ENCODE results near the gene PSMB5. TPM values are rescaled to one million over a fixed set of nuclear protein-coding genes. Genes with fewer than 3 reads are reported as not detected.

The PSMB5 gene
- total and polyA plus RNA-seq, 9 of the 15 experiments (the other 6 are each of a cell fraction or from before 2014, with no cell fraction given) = 198 to 1,870 (median 269) TPM

DNA sequence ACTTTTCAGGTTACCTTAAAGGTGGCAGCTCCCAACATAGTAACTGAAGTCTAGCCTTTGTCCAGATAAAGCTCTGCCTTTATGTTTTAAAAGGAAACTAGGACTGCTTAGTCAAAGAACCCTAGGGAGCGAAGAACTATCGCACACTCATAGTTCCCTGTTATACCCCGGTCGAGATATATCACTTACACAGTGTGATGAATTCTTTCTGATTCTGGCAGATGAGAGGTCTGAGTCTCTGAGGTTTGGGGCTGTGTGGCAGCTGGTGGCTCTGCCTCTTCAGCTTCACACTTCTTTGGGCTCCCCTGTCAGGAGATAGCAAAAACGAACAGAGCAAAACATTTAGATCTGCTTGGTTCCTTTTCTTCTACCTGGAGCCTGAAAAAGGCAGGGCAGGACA lies 43.3 kb upstream of the PSMB5 start:
- Histone ChIP-seq H3K9me1 (ENCODE audit: control insufficient read depth, insufficient read depth, low read length) (no peaks in the 10 kb centered on the region), H3K27me3 (ENCODE audit: control insufficient read depth in 2 of 2, insufficient read depth in 2 of 2, low read length in 2 of 2) (no peaks in the 10 kb centered on the region), H3K9me3 (replicated peaks; ENCODE audit: control insufficient read depth, insufficient read depth, low read depth, low read length) (no peaks in the 10 kb centered on the region), H3K4me1 (replicated peaks in 1 of 2; ENCODE audit: control insufficient read depth in 2 of 2, insufficient read depth in 2 of 2, low read length in 2 of 2) (peaks cover 6 to 29% of the 10 kb centered on the region in 2 experiments; a peak in 3 of 5 replicates), H4K20me1 (replicated peaks; ENCODE audit: control insufficient read depth, insufficient read depth, low read length) (no peaks in the 10 kb centered on the region), H3K4me3 (no peak overlapping the region), H3K4me2 (ENCODE audit: insufficient read depth, low read length) (no peak overlapping the region), H2AFZ (ENCODE audit: low read depth, low read length) (no peak overlapping the region), H3K9ac (ENCODE audit: insufficient read depth in 1 of 2, low read depth in 2 of 2, low read length in 2 of 2) (peak overlapping the region in 1 of 2 experiments; percentile 38; a peak in 2 of 4 replicates), H3K79me2 (ENCODE audit: control insufficient read depth, insufficient read depth, low read length) (peaks cover 11% of the 10 kb centered on the region; the same call in 2 of the 3 replicates), H3K27ac (ENCODE audit: extremely low read depth, low read depth, low read length) (peak overlapping the region; percentile 71), H3K36me3 (ENCODE audit: control insufficient read depth, insufficient read depth, low read length) (peaks cover 93% of the 10 kb centered on the region)
- BruUV-seq (replicated peaks) = no TSS peak
- FAIRE-seq (no peak), DNase-seq (ENCODE audit: extremely low read depth in 1 of 4, low spot score in 3 of 4) (no peak), ATAC-seq (no peak; the same call in 2 of the 3 replicates)
- intact Hi-C loops (cut with micrococcal nuclease) (loop anchor here (2.0 kb wide), 1 partner anchor 17 kb away; the partner anchor contains the start of genes ACIN1 and C14orf119), in situ Hi-C loops (cut with MboI) (no loop called here)
- ChIA-PET CTCF (ENCODE audit: low intra/inter-chr PET ratio) (interaction anchor here (0.6 to 3.2 kb wide), 2 partner anchors 31 to 42 kb away, joined by 4 to 25 read pairs; no protein-coding TSS in a partner anchor), POLR2A (interaction anchor here (0.6 to 5.1 kb wide), 9 partner anchors 10 to 1592 kb away, joined by 3 to 34 read pairs (median 8); partner anchors contain the start of genes ACIN1 and C14orf119)
- WGBS (ENCODE audit: insufficient coverage, low coverage, missing lambda C conversion rate) = 72% methylated on average over 5 of the region's 5 CpGs
- TF ChIP-seq MAFK (IDR thresholded peaks at IDR 0.05; ENCODE audit: low read length) (no peak), GTF2A2 (tag; IDR thresholded peaks at IDR 0.05) (0 out of 2 replicates have a peak, but pooled peaks have one; percentile 22)

DNA sequence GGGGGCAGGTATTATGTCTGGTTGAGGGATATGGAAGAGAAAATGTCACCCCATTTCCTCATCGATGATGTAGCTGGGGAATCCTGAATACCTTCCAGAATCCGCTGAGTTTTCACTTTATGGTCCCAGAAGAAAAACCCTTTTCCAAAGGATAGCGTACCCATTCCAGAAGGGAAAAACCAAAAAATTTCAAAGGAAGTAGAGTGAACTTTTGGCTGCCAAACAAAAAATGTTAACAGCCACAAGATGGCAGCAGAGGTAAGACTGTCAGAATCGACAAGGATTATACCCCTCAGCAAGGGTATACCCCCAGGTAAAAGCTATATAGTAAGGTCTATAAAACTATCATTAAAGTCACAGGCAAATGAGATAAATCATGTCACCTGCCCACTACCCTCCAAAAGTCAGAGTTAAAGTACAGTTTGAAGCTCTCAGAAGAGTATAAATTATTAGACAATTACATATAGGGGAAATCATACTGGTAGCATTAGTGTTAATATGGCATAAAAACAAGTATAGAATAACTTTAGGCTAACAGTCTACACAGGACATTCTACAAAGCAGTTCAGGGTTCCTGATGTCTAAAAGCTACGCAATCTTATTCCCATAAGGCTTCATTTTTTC lies 42.2 kb upstream of the PSMB5 start:
- no peak overlapping the region for H3K9ac ChIP-seq (ENCODE audit: insufficient read depth in 1 of 2, low read depth in 2 of 2, low read length in 2 of 2)
- 0 out of 2 replicates have a peak, but pooled peaks have one; percentile 21 for TF ChIP-seq SMC3 (conservative IDR thresholded peaks at IDR 0.05; ENCODE audit: insufficient read depth, low read depth, low read length)
- peak; percentile 37; the same call in 1 of the 2 replicates for TF ChIP-seq C11orf30 (IDR thresholded peaks at IDR 0.05; ENCODE audit: low read depth)
- TF ChIP-seq ZNF316 (IDR thresholded peaks at IDR 0.05) = peak; percentile 60
- peak; percentile 20 to 60 for TF ChIP-seq RAD21 (CRISPR knock-in tag; conservative IDR thresholded peaks at IDR 0.05 in 1 of 2, IDR thresholded peaks at IDR 0.05 in 1 of 2)
- no peak for TF ChIP-seq KAT8 (IDR thresholded peaks at IDR 0.05; ENCODE audit: low read depth)

More for the DNA sequence above, 42.2 kb upstream of the PSMB5 start:
- intact Hi-C loops (cut with micrococcal nuclease) = no loop called here
- peaks cover 93% of the 10 kb centered on the region for H3K36me3 ChIP-seq (ENCODE audit: control insufficient read depth, insufficient read depth, low read length)
- H3K4me2 ChIP-seq (ENCODE audit: insufficient read depth, low read length) = no peak overlapping the region
- CTCF ChIA-PET (ENCODE audit: low intra/inter-chr PET ratio) = interaction anchor here (0.8 to 3.2 kb wide), 2 partner anchors 18 to 32 kb away, joined by 5 to 25 read pairs; partner anchors contain the start of genes ACIN1 and C14orf119
- H3K27ac ChIP-seq (ENCODE audit: extremely low read depth, low read depth, low read length) = no peak overlapping the region
- no peaks in the 10 kb centered on the region for H3K9me3 ChIP-seq (replicated peaks; ENCODE audit: control insufficient read depth, insufficient read depth, low read depth, low read length)
- no peaks in the 10 kb centered on the region for H4K20me1 ChIP-seq (replicated peaks; ENCODE audit: control insufficient read depth, insufficient read depth, low read length)
- H2AFZ ChIP-seq (ENCODE audit: low read depth, low read length) = no peak overlapping the region
- POLR2A ChIA-PET = interaction anchor here (0.5 to 2.2 kb wide), 6 partner anchors 9 to 378 kb away, joined by 4 to 20 read pairs (median 4); partner anchors contain the start of genes ACIN1, C14orf119 and HAUS4
- peaks cover 17 to 40% of the 10 kb centered on the region in 2 experiments for H3K4me1 ChIP-seq (replicated peaks in 1 of 2; ENCODE audit: control insufficient read depth in 2 of 2, insufficient read depth in 2 of 2, low read length in 2 of 2)
- FAIRE-seq (peak; percentile 23), DNase-seq (ENCODE audit: extremely low read depth in 1 of 4, low spot score in 3 of 4) (peak in 1 of 4 experiments; percentile 59), ATAC-seq (peak; percentile 30; the same call in 2 of the 3 replicates)
- H3K9me1 ChIP-seq (ENCODE audit: control insufficient read depth, insufficient read depth, low read length) = no peaks in the 10 kb centered on the region
- in situ Hi-C loops (cut with MboI) = no loop called here
- no peak overlapping the region for H3K4me3 ChIP-seq
- 68% methylated on average over 5 of the region's 5 CpGs for WGBS (ENCODE audit: insufficient coverage, low coverage, missing lambda C conversion rate)
- no peaks in the 10 kb centered on the region for H3K27me3 ChIP-seq (ENCODE audit: control insufficient read depth in 2 of 2, insufficient read depth in 2 of 2, low read length in 2 of 2)
- peaks cover 15% of the 10 kb centered on the region for H3K79me2 ChIP-seq (ENCODE audit: control insufficient read depth, insufficient read depth, low read length)
- no TSS peak for BruUV-seq (replicated peaks)
